Activated CD4-positive, alpha-beta T cell treated with anti-CD3 and anti-CD28 coated beads, Interleukin-2, amount 50 U/mL, for 1 hour (primary cell): ENCODE results near the gene MORC1.

ENCODE experiments used
- DNase-seq: peaks from one replicate; pipeline ENCODE4 v3.0.0-alpha.2; 2020

Gene MORC1

DNA sequence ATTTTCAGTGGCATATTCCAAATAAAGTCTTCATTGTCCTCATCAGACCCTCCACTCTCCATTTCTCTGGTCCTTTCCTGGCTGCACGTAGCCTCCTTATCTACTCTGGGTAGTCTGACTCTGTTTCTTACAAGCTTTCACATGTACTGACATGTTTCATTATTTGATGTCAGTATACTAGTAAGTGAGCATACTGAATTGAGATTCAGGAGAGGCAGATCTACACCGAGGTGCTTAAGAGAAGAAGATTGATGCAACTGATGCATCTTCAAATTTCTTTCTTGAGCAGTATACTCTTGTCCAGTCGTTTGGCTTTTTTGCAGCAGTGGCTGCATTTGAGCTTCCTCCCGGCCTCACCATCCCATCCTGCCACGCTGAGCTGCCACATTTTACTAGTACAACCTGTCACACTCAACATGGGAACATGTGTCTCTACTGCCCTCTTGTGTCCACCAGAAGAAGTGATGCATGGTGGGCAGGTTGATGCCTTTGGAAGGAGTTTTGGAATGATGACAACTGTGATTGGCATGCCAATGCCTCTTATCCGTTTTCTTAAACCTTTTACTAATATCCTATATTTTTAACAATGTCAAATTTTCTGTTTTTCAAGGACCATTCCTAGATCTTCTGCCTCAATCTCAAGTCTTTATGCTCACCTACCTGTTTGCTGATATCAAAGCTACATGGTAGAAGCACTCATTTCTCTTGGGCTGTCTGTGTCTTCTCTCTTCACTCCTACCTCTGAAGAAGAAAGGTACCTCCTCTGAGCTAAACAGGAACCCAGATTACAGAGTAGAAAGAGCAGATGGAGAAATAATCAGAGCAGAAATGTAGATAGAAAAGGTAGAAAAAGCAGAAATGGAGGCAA lies 202.9 kb downstream of the MORC1 start:
- DNase-seq, result peak; percentile 54

DNA sequence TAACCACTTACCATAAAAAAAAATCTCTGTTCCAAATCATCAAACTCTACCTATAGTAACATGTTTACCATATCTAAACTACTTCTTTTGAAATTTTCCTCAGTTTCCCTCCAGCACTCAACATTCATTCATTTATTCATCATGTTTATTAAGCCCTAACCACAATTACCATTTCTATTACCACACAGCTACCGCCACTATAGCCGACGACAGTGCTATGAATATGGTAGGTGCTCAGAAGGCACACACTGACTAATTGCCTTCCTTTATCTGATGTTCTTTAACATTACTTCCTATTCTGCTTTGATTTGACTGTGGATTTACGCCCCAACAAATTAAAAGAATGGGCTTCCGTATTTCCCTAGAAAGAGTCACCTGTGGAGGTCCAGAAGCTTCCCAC lies 208.1 kb downstream of the MORC1 start:
- DNase-seq, result no peak
